Activated CD4-positive, alpha-beta T cell treated with anti-CD3 and anti-CD28 coated beads for 48 hours (primary cell): ENCODE measurements around the gene CRYBG2.
"Not testable (repeated sequence)": the region's sequence is repeated elsewhere in the genome, so short reads cannot be mapped to it uniquely, and the experiment has no call there.

Source experiments
- DNase-seq: peaks from one replicate; pipeline ENCODE4 v3.0.0-alpha.2; 2020

CRYBG2 gene

GRCh38 chr1:26350343-26350700, 3.6 kb downstream of the CRYBG2 start:
- DNase-seq = no peak

GRCh38 chr1:26349877-26350244, 4.1 kb downstream of the CRYBG2 start:
- no peak for DNase-seq

GRCh38 chr1:26349188-26349876, 4.6 kb downstream of the CRYBG2 start:
- DNase-seq = no peak

- DNase-seq = no peak
Observed at GRCh38 chr1:26346274-26347033, 7.5 kb downstream of the CRYBG2 start.

- DNase-seq = no peak
Observed at GRCh38 chr1:26345718-26346117, 8.2 kb downstream of the CRYBG2 start.

GRCh38 chr1:26344147-26344920, 9.6 kb downstream of the CRYBG2 start:
- no peak for DNase-seq

GRCh38 chr1:26340047-26340481, 13.9 kb downstream of the CRYBG2 start:
- DNase-seq = no peak

- no peak for DNase-seq
Observed at GRCh38 chr1:26338670-26339069, 15.3 kb downstream of the CRYBG2 start.

GRCh38 chr1:26337625-26338024, 16.3 kb downstream of the CRYBG2 start:
- DNase-seq = no peak

- DNase-seq = no peak
Observed at GRCh38 chr1:26337206-26337535, 16.8 kb downstream of the CRYBG2 start.

- DNase-seq = peak; percentile 88
Observed at GRCh38 chr1:26336477-26337205, 17.3 kb downstream of the CRYBG2 start.

GRCh38 chr1:26335774-26336476, 18.0 kb downstream of the CRYBG2 start:
- no peak for DNase-seq

GRCh38 chr1:26333312-26333711, 20.6 kb downstream of the CRYBG2 start:
- not testable (repeated sequence) for DNase-seq

- DNase-seq = no peak
Observed at GRCh38 chr1:26330276-26330675, 23.7 kb downstream of the CRYBG2 start.

GRCh38 chr1:26329380-26329779, 24.6 kb downstream of the CRYBG2 start:
- DNase-seq = not testable (repeated sequence)

- no peak for DNase-seq
Observed at GRCh38 chr1:26328597-26328996, 25.3 kb downstream of the CRYBG2 start.

GRCh38 chr1:26327956-26328362, 26.0 kb downstream of the CRYBG2 start:
- DNase-seq = no peak

- DNase-seq = no peak
Observed at GRCh38 chr1:26324550-26324949, 29.4 kb downstream of the CRYBG2 start.

- no peak for DNase-seq
Observed at GRCh38 chr1:26323382-26323781, 30.5 kb downstream of the CRYBG2 start.

- DNase-seq = no peak
Observed at GRCh38 chr1:26322042-26322331, 31.9 kb downstream of the CRYBG2 start.

GRCh38 chr1:26321315-26322041, 32.5 kb downstream of the CRYBG2 start:
- peak; percentile 98 for DNase-seq

- DNase-seq = no peak
Observed at GRCh38 chr1:26320896-26321295, 33.0 kb downstream of the CRYBG2 start.
